HUES6 (cell line): ENCODE measurements around the gene DDX19B.
"Not testable (repeated sequence)": the region's sequence is repeated elsewhere in the genome, so short reads cannot be mapped to it uniquely, and the experiment has no call there.

Experiments used
- H3K27ac ChIP-seq: 2 replicates; pipeline ENCODE4 v1.7.0; 2013; ENCODE audit warnings: low read depth, mild to moderate bottlenecking, low read length, inconsistent platforms
- H3K27me3 ChIP-seq: 2 replicates; pipeline ENCODE4 v1.6.1; 2013; ENCODE audit warnings: low read length; ENCODE audit not compliant: control insufficient read depth, insufficient read depth
- H3K36me3 ChIP-seq: 2 replicates; pipeline ENCODE4 v1.6.1; 2013; ENCODE audit warnings: low read length; ENCODE audit not compliant: control insufficient read depth, insufficient read depth
- H3K4me1 ChIP-seq: 2 replicates; pipeline ENCODE4 v1.6.1; 2013; ENCODE audit warnings: low read length; ENCODE audit not compliant: control insufficient read depth, insufficient read depth
- H3K4me3 ChIP-seq: 2 replicates; pipeline ENCODE4 v1.5.1; 2013; ENCODE audit warnings: low read depth, low read length
- H3K9ac ChIP-seq: one replicate; pipeline ENCODE4 v1.6.1; 2013; ENCODE audit warnings: mild to moderate bottlenecking, low read length
- H3K9me3 ChIP-seq: 2 replicates; pipeline ENCODE4 v1.6.1; 2013; ENCODE audit warnings: low read depth, low read length; ENCODE audit not compliant: control insufficient read depth, insufficient read depth

DDX19B gene

GRCh38 chr16:70298988-70299938 lies at the start of gene DDX19B:
DDX19B (plus strand) TSS chr16:70299186; CDS start chr16:70299298, 112 bp downstream.
- peak within 1 kb of the TSS; percentile 94 for H3K4me3 ChIP-seq

GRCh38 chr16:70249697-70250096 lies 49.3 kb upstream of the DDX19B start:
- H3K4me3 ChIP-seq, H3K9me3 ChIP-seq, H3K9ac ChIP-seq, H3K4me1 ChIP-seq, H3K27me3 ChIP-seq, H3K27ac ChIP-seq: not testable (repeated sequence)
- peaks cover 28% of the 10 kb centered on the region for H3K36me3 ChIP-seq

More at GRCh38 chr16:70298988-70299938, at the start of gene DDX19B:
- Histone ChIP-seq H3K9me3 (peaks cover 3% of the 10 kb centered on the region; the same call in 1 of the 2 replicates), H3K4me1 (no peaks in the 10 kb centered on the region), H3K27ac (peak within 1 kb of the TSS; percentile 82), H3K9ac (peak within 1 kb of the TSS; percentile 96), H3K36me3 (peaks cover 6% of the 10 kb centered on the region; the same call in 1 of the 2 replicates), H3K27me3 (no peaks in the 10 kb centered on the region)

- peak overlapping the region; percentile 99 for H3K9ac ChIP-seq
- H3K27ac ChIP-seq = peak overlapping the region; percentile 82
- no peaks in the 10 kb centered on the region for H3K27me3 ChIP-seq
- H3K4me3 ChIP-seq = peak overlapping the region; percentile 89
- H3K4me1 ChIP-seq = no peaks in the 10 kb centered on the region
- H3K9me3 ChIP-seq = no peaks in the 10 kb centered on the region
- peaks cover 41% of the 10 kb centered on the region for H3K36me3 ChIP-seq
These were observed 48.0 kb upstream of the DDX19B start for GRCh38 chr16:70250748-70251628.

DNA sequence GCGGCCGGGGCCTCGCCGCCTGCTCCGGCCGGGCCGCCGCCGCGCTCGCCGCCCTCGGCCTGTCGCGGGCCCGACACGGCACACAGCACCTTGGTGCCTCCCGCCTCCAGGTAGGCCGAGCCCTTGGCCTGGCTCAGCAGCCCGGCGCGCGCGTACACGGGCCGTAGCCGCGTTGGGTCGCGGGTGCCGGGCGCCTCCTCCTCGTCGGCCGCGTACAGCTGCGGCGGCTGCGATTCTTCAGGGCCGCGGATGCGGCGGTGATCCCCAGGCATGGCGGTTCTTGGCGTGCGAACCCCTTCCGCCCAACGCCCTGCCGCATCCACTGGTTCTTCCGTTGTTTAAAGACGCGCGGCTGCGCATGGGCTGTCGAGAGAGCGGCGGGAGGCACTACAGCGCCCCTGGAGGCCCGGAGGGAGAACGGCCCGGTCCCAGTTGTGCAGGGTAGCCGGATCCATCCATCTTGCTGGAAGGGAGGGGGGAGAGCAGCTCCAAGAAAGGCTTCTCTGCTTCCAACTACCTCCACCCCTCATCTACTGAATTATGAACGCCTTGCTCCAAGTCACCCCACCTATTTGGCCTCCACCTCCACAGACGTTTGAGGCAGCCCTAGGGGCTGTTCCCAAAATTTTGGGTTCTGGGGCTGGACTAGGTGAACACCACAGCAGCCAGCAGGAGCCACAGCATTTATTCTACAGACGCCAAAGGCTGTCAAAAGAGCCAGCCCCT lies 47.2 kb upstream of the DDX19B start, which contains the start of gene EXOSC6:
TSS of gene EXOSC6 (minus strand) at position 312 of the 726 bp plus-strand sequence. CDS start at position 272, 40 bp downstream.
- Histone ChIP-seq H3K4me1 (no peaks in the 10 kb centered on the region), H3K27ac (peak within 1 kb of the TSS; percentile 89), H3K9me3 (no peaks in the 10 kb centered on the region), H3K4me3 (peak within 1 kb of the TSS; percentile 89), H3K9ac (peak within 1 kb of the TSS; percentile 99), H3K27me3 (no peaks in the 10 kb centered on the region), H3K36me3 (peaks cover 49% of the 10 kb centered on the region)

DNA sequence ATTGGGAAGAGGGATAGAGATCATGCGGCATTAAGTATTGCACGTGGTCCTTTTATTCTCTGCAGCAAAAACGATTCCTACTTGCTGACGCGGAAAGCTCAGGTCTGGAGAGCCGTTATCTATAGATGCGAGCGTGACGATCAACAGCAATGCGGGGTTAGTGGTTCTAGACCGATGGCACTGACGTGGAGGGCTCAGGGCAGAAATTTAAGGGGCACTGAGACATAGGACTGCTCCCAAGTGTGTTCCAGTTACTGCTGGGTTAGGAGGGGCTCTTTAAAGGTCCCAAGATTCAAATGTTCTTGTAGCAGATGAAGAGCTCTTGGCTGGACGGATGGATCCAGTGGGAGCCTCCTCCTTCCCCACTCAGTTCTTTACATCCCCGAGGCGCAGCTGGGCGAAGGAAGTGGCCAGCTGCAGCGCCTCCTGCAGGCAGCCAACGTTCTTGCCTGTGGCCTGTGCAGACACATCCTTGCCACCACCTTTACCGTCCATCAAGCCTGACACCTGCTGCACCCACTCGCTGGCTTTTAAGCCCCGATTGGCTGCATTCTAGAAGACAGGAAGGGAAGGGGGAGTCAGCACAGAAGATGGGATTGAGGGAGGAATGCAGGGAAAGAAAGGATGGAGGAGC lies 46.5 kb upstream of the DDX19B start:
- no peak overlapping the region for H3K9ac ChIP-seq
- H3K4me3 ChIP-seq = no peak overlapping the region
- H3K27me3 ChIP-seq = no peaks in the 10 kb centered on the region
- no peaks in the 10 kb centered on the region for H3K9me3 ChIP-seq
- H3K27ac ChIP-seq = no peak overlapping the region
- peaks cover 54% of the 10 kb centered on the region for H3K36me3 ChIP-seq
- no peaks in the 10 kb centered on the region for H3K4me1 ChIP-seq

GRCh38 chr16:70253291-70254106 lies 45.5 kb upstream of the DDX19B start:
- H3K9ac ChIP-seq = no peak overlapping the region
- H3K9me3 ChIP-seq = no peaks in the 10 kb centered on the region
- no peaks in the 10 kb centered on the region for H3K27me3 ChIP-seq
- H3K27ac ChIP-seq = no peak overlapping the region
- no peaks in the 10 kb centered on the region for H3K4me1 ChIP-seq
- H3K36me3 ChIP-seq = peaks cover 64% of the 10 kb centered on the region
- no peak overlapping the region for H3K4me3 ChIP-seq

- no peak overlapping the region for H3K27ac ChIP-seq
- H3K4me1 ChIP-seq = no peaks in the 10 kb centered on the region
- H3K36me3 ChIP-seq = peaks cover 73% of the 10 kb centered on the region
- no peak overlapping the region for H3K4me3 ChIP-seq
- no peaks in the 10 kb centered on the region for H3K9me3 ChIP-seq
- no peaks in the 10 kb centered on the region for H3K27me3 ChIP-seq
- H3K9ac ChIP-seq = no peak overlapping the region
These were observed 44.6 kb upstream of the DDX19B start for GRCh38 chr16:70254180-70254964.

GRCh38 chr16:70254965-70255286 lies 44.1 kb upstream of the DDX19B start:
- H3K27me3 ChIP-seq = no peaks in the 10 kb centered on the region
- no peak overlapping the region for H3K27ac ChIP-seq
- no peaks in the 10 kb centered on the region for H3K9me3 ChIP-seq
- H3K9ac ChIP-seq = no peak overlapping the region
- H3K4me3 ChIP-seq = no peak overlapping the region
- no peaks in the 10 kb centered on the region for H3K4me1 ChIP-seq
- H3K36me3 ChIP-seq = peaks cover 78% of the 10 kb centered on the region

- no peaks in the 10 kb centered on the region for H3K27me3 ChIP-seq
- H3K36me3 ChIP-seq = peaks cover 85% of the 10 kb centered on the region
- H3K9ac ChIP-seq = no peak overlapping the region
- no peak overlapping the region for H3K4me3 ChIP-seq
- H3K4me1 ChIP-seq = no peaks in the 10 kb centered on the region
- no peaks in the 10 kb centered on the region for H3K9me3 ChIP-seq
- no peak overlapping the region for H3K27ac ChIP-seq
These were observed 43.4 kb upstream of the DDX19B start for GRCh38 chr16:70255574-70255973.
